Cardiac fibroblast (primary cell): ENCODE data around the gene DROSHA.

ENCODE experiments used
- DNase-seq, 2 donors: peaks; one replicate each; pipeline versions ENCODE4 v3.0.0 to v3.0.0-alpha.2; 2010; ENCODE audit warnings: low read depth in 2 of 2
- H3K4me3 ChIP-seq, 2 donors: replicated peaks in 1 of 2; 1 replicate in 1 of 2; 2 replicates in 1 of 2; pipeline ENCODE4 v1.5.1; 2011; ENCODE audit warnings: low read depth in 2 of 2, low read length in 2 of 2, mild to moderate bottlenecking in 2 of 2, moderate library complexity in 1 of 2
- CTCF ChIP-seq: IDR thresholded peaks from one replicate; pipeline ENCODE4 v1.5.1; 2011; ENCODE audit warnings: low read depth, mild to moderate bottlenecking, low read length, inconsistent platforms

Gene DROSHA

GRCh38 chr5:31452314-31452713, 79.6 kb downstream of the DROSHA start:
- no peak for DNase-seq
- no peak overlapping the region for H3K4me3 ChIP-seq
- no peak for TF ChIP-seq CTCF

DNA sequence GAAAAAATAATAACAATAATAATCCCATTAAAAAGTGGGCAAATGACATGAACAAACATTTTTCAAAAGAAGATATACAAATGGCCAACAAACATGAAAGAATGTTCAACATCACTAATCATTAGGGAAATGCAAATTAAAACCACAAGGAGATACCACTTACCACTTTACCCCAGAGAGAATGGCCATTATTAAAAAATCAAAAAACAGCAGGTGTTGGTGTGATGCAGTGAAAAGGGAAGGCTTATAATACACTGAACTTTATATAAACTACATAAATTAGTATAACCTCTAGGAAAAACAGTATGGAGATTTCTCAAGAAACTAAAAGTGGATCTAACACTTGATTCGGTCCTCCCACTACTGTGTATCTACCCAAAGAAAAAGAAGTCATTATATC, 81.9 kb downstream of the DROSHA start:
- no peak for DNase-seq
- no peak for TF ChIP-seq CTCF
- H3K4me3 ChIP-seq: no peak overlapping the region

DNA sequence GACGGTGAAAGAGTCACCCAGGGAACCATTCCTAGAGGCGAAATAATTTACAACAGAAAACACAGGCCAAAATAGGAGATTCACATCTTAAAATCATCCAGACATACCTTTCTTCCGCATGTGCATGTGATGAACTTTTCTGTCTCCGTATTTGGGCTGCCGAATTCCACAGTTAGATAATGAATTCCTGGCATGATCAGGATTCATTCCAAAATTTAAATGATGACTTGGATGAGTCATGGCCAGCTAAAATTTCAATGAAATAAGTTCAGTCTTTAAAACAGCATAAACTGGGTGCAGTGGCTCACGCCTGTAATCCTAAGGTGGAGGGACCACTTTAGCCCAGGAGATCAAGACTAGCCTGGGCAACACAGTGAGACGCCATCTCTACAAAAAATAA, 82.7 kb downstream of the DROSHA start:
- TF ChIP-seq CTCF: no peak
- DNase-seq: peak; percentile 22 to 32
- H3K4me3 ChIP-seq: no peak overlapping the region

GRCh38 chr5:31445041-31445600, 86.8 kb downstream of the DROSHA start:
- no peak for TF ChIP-seq CTCF

DNA sequence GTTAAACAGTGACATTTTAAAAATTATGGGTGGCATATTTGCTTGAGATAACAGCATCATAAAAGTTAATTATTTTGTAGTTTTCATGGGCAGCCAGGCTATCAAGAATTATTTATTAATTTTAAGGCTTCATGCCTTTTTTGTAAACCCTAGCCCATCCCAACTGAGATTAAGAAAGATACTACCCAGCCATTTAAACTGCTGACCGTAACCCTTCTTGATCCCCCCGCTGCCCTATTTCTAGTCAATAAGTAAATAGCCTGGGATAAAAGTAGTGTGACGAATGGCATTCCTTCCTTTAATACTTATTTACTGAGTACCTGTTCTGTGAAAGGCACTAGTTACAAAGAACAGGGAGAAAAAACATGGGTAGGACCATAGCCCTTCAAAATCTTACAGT, 88.3 kb downstream of the DROSHA start:
- TF ChIP-seq CTCF: no peak
- no peak overlapping the region for H3K4me3 ChIP-seq
- DNase-seq: no peak

More at GRCh38 chr5:31445041-31445600, 86.8 kb downstream of the DROSHA start:
- H3K4me3 ChIP-seq: no peak overlapping the region
- no peak for DNase-seq

GRCh38 chr5:31442058-31442745, 89.7 kb downstream of the DROSHA start:
- TF ChIP-seq CTCF: no peak
- DNase-seq: peak; percentile 4 to 33
- no peak overlapping the region for H3K4me3 ChIP-seq
